Esophagus muscularis mucosa (tissue), 4 donors: ENCODE measurements around the gene ABCF2. TPM values are rescaled to one million over a fixed set of nuclear protein-coding genes. Genes with fewer than 3 reads are reported as not detected.

ENCODE experiments used
- DNase-seq: peaks from one replicate; pipeline ENCODE4 v3.0.0-alpha.2; 2017; ENCODE audit errors: extremely low spot score
- H3K27ac ChIP-seq, 4 donors: fragments of 200-600 bp; sonication (generic); replicated peaks in 1 of 4; 1 replicate in 3 of 4; 2 replicates in 1 of 4; pipeline ENCODE4 v1.5.1; 2016 to 2019; ENCODE audit warnings: mild to moderate bottlenecking in 1 of 4
- H3K27me3 ChIP-seq, 4 donors: fragments of 200-600 bp; sonication (generic); one replicate each; pipeline versions ENCODE4 v1.5.1 to v1.6.0; 2016 to 2019
- H3K36me3 ChIP-seq, 4 donors: fragments of 200-600 bp; sonication (generic); one replicate each; pipeline ENCODE4 v1.5.1; 2016 to 2019
- H3K4me1 ChIP-seq, 4 donors: fragments of 200-600 bp; sonication (generic); one replicate each; pipeline ENCODE4 v1.5.1; 2016 to 2019
- H3K4me3 ChIP-seq, 4 donors: fragments of 200-600 bp; sonication (generic); 1 replicate in 2 of 4; 2 replicates in 2 of 4; pipeline ENCODE4 v1.5.1; 2016 to 2019; ENCODE audit warnings: mild to moderate bottlenecking in 4 of 4, moderate library complexity in 1 of 4
- H3K9me3 ChIP-seq, 4 donors: fragments of 200-600 bp; sonication (generic); 1 replicate in 3 of 4; 2 replicates in 1 of 4; pipeline ENCODE4 v1.5.1; 2016 to 2019
- CTCF ChIP-seq, 3 experiments: fragments of 200-600 bp in 2 of 3; fragments of 450-650 bp in 1 of 3; sonication (generic) in 2 of 3; IDR thresholded peaks; one replicate each; pipeline ENCODE4 v1.5.1; 2017 to 2019; ENCODE audit warnings: antibody characterized with exemption in 3 of 3, mild to moderate bottlenecking in 2 of 3, moderate library complexity in 1 of 3
- EP300 ChIP-seq: sonication (generic); formaldehyde crosslinking; IDR thresholded peaks from one replicate; pipeline ENCODE4 v1.6.1; 2017; ENCODE audit warnings: antibody characterized with exemption
- POLR2A ChIP-seq: fragments of 450-650 bp; IDR thresholded peaks from one replicate; pipeline ENCODE4 v1.6.1; 2017; ENCODE audit warnings: antibody characterized with exemption, moderate library complexity, mild to moderate bottlenecking, low read depth
- POLR2AphosphoS5 ChIP-seq, 2 donors: sonication (generic); formaldehyde crosslinking; IDR thresholded peaks; one replicate each; pipeline ENCODE4 v1.6.1; 2017; ENCODE audit warnings: antibody characterized with exemption in 2 of 2
- WGBS: methylation state at CpG from one replicate; pipeline ENCODE4 v1.1.5; 2018; 5-methylcytosine and 5-hydroxymethylcytosine counted together
- intact Hi-C: fragments of 100-400 bp; cut with DNase I; formaldehyde crosslinking; loops from one replicate; pipeline ENCODE4 v1.15.1; 2023
- total RNA-seq, 4 donors: library from RNA; depleted of rRNA; stranded (reverse); fragments of >200 nt; gene quantifications; one replicate each; pipeline versions ENCODE4 v1.1.0 to v1.2.1, GENCODE V29; 2016

Gene ABCF2
- total RNA-seq, 4 donors from 2014 or later = 33.8 to 53.2 (median 39.0) TPM

DNA sequence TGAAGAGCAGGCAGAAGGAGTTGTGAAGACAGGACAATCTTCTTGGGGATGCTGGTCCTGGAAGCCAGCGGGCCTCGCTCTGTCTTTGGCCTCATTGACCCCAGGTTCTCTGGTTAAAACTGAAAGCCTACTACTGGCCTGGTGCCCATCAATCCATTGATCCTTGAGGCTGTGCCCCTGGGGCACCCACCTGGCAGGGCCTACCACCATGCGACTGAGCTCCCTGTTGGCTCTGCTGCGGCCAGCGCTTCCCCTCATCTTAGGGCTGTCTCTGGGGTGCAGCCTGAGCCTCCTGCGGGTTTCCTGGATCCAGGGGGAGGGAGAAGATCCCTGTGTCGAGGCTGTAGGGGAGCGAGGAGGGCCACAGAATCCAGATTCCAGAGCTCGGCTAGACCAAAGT, 6.8 kb upstream of the ABCF2 start:
- intact Hi-C loops = no loop called here
- H3K9me3 ChIP-seq = no peaks in the 10 kb centered on the region
- no peak for TF ChIP-seq POLR2A
- no peak for TF ChIP-seq CTCF (IDR thresholded peaks at IDR 0.05)
- TF ChIP-seq POLR2AphosphoS5 (IDR thresholded peaks at IDR 0.05) = no peak
- no peak for TF ChIP-seq EP300
- peaks cover 9 to 45% (median 43%) of the 10 kb centered on the region in 4 donors for H3K36me3 ChIP-seq
- H3K4me1 ChIP-seq = peaks cover 23 to 41% (median 27%) of the 10 kb centered on the region in 4 donors
- no peak for DNase-seq
- H3K4me3 ChIP-seq = peak overlapping the region; percentile 66 to 99 (median 93)
- 80% methylated on average over 9 of the region's 9 CpGs for WGBS
- no peaks in the 10 kb centered on the region for H3K27me3 ChIP-seq
- peak overlapping the region; percentile 80 to 87 (median 85) for H3K27ac ChIP-seq

DNA sequence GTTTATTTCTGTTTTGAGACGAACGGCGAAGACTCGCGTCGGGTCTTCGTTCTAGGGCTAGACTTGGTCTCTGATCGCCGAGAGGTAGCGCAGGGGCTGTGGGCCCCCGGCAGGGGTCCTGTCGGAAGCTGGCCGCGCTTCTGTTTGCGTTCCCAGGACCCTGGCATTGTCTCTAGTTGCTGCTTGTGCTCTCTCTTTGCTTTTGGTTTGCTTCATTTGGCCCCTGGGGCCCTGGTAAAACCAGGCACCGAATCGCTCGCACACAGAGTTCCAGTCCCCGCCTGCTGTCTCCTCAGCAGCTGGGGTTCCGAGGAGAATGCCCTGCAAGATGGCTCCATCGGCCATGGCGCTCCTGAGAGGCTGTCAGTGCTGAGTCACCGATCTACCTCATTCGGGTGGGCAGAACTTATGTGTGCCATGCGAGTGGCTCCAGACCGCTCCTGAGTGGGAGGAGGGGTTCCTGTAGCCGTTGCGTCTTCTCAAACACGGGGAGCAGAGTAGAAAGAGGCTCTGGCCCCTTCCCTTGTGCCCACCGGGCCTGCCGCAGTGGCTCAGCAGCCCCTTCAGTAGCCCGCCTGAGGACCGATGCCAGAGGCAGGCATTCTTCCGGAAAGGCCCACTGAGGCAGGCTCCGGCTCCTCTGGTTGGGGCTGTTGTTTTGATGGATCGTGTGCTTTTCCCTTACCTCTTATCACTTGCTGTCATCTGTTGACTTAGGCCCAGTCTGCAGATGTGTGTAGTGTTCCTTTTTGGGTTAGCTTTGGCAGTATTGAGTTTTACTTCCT, 6.1 kb upstream of the ABCF2 start:
- Histone ChIP-seq H3K9me3 (no peaks in the 10 kb centered on the region), H3K27ac (peak overlapping the region; percentile 80 to 87 (median 85)), H3K4me3 (peak overlapping the region; percentile 66 to 99 (median 93)), H3K4me1 (peaks cover 26 to 44% (median 30%) of the 10 kb centered on the region in 4 donors), H3K27me3 (no peaks in the 10 kb centered on the region), H3K36me3 (peaks cover 5 to 38% (median 36%) of the 10 kb centered on the region in 4 donors)
- TF ChIP-seq CTCF (IDR thresholded peaks at IDR 0.05) (no peak), POLR2AphosphoS5 (IDR thresholded peaks at IDR 0.05) (no peak), POLR2A (no peak), EP300 (no peak)
- intact Hi-C loops = no loop called here
- WGBS = 14% methylated on average over 17 of the region's 36 CpGs
- DNase-seq = no peak

- H3K27me3 ChIP-seq = no peaks in the 10 kb centered on the region
- DNase-seq = peak; percentile 97
- H3K9me3 ChIP-seq = no peaks in the 10 kb centered on the region
- intact Hi-C loops = no loop called here
- TF ChIP-seq POLR2AphosphoS5 (IDR thresholded peaks at IDR 0.05) (peak; percentile 86 to 93), CTCF (IDR thresholded peaks at IDR 0.05) (no peak), POLR2A (peak; percentile 80), EP300 (no peak)
- WGBS = 0% methylated on average over 47 of the region's 79 CpGs
- H3K36me3 ChIP-seq = peaks cover 0 to 30% (median 28%) of the 10 kb centered on the region in 4 donors
- H3K4me1 ChIP-seq = peaks cover 31 to 50% (median 35%) of the 10 kb centered on the region in 4 donors
- H3K27ac ChIP-seq = peak within 1 kb of the TSS; percentile 80 to 87 (median 85)
- H3K4me3 ChIP-seq = peak within 1 kb of the TSS; percentile 66 to 99 (median 93)
These were observed 5.3 kb upstream of the ABCF2 start, which contains the start of gene CHPF2 for GRCh38 chr7:151232091-151232916. Gene CHPF2, plus strand, starts transcription at chr7:151232483. Its CDS starts 1,529 bp downstream, at chr7:151234012.

GRCh38 chr7:151231080-151231479, 4.1 kb upstream of the ABCF2 start:
- DNase-seq = no peak
- Histone ChIP-seq H3K27ac (no peak overlapping the region), H3K4me3 (no peak overlapping the region), H3K4me1 (peaks cover 35 to 55% (median 40%) of the 10 kb centered on the region in 4 donors), H3K36me3 (peaks cover 0 to 19% (median 16%) of the 10 kb centered on the region in 4 donors), H3K27me3 (no peaks in the 10 kb centered on the region), H3K9me3 (no peaks in the 10 kb centered on the region)
- intact Hi-C loops = no loop called here
- TF ChIP-seq EP300 (no peak), POLR2AphosphoS5 (IDR thresholded peaks at IDR 0.05) (no peak), CTCF (IDR thresholded peaks at IDR 0.05) (no peak), POLR2A (no peak)
- 67% methylated on average over 1 of the region's 1 CpG for WGBS
